RPMI7951 (cell line): Measurements from ENCODE around the gene MATN1. TPM values are rescaled to one million over a fixed set of nuclear protein-coding genes. Genes with fewer than 3 reads are reported as not detected.

ENCODE experiments used
- DNase-seq: peaks from one replicate; pipeline ENCODE4 v3.0.0-alpha.2; 2012; ENCODE audit warnings: low read depth
- total RNA-seq: library from RNA; depleted of rRNA; stranded (reverse); fragments of >200 nt; shearing (Covaris generic); gene quantifications from 2 replicates; pipeline ENCODE4 v1.2.3, GENCODE V29; 2014

MATN1 gene
- total RNA-seq, 1 experiment from 2014 or later: 0.48 TPM

DNA sequence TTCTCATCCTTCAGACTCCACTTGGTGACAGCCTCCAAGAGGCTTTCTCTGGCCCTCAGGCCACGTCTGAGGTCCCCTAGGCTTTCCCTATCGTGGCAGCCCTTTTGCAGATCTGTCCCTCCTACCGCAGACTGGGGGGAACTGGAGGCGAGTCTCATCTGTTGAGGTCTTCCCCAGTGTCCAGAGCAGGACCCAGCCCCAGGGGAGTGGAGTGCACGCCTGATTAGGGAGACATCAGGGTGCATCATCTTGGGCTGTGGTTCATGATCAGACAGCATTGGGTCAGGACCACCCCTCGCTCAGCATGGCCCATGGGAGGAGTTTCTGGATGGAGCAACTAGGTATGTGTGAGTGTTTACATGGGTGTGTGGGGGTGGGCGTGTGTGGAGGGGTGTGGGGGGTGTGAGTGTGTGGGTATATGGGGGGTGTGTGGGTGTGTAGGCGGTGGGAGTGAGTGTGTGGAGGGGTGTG lies 8.5 kb upstream of the MATN1 start:
- DNase-seq: no peak

- DNase-seq: no peak
Observed at GRCh38 chr1:30731109-30731805, 7.9 kb upstream of the MATN1 start.

DNA sequence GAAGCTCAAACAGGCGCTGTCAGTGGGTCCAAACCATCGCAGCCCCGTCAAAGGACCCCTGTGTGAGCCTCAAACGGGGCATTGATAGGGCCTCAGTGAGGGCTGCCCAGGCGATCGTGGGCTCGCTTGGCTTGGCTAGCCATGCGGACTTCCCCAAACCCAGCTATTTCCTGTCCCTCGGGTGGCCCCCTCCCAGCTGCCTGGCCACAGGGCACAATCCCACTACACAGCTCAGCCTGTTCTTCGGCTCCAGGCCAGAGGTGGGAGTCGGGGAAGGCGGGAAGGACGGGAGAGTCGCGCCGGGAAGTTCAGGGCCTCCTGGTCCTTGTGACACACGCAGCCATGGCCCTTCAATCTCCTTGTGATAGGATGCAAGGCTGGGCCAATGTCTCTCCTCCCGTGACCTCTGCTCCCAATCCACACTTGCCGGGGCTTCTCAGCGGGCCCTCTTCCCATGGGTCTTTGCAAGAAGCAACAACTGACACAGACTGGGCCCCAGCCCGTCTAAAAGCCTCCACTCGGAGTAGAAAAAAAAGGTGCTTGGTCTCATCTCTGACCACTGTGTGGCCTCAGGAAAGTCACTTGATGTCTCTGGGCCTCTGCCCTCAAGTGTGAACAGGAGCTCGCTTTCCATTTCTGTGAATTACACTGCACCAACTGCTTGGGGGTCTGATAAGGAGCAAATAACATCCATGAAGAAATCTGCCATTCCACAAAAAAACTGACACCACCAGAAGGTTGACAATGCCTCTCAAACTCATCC lies 7.1 kb upstream of the MATN1 start:
- no peak for DNase-seq

GRCh38 chr1:30729901-30730300 lies 6.5 kb upstream of the MATN1 start:
- DNase-seq: no peak

- DNase-seq: no peak
Observed at GRCh38 chr1:30728832-30729638, 5.7 kb upstream of the MATN1 start.

DNA sequence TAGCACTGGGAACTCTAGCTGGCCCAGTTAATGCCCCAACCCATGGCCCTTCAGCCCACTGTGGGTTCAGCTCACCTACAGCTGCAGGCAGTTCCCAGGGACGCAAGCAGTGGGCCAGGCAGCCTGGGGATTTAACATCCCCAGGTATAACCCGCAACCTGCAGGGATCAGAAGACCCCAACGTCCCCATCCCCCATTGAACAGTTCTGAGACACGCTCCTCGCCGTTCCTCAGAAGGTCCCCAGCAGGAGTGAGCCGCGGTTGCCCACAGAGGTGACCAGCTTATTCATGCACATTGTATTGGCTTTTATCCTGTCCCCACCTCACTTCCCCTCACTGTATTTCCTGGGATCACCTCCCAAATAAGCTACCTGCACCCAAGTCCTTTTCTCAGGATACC lies 5.0 kb upstream of the MATN1 start:
- no peak for DNase-seq

DNA sequence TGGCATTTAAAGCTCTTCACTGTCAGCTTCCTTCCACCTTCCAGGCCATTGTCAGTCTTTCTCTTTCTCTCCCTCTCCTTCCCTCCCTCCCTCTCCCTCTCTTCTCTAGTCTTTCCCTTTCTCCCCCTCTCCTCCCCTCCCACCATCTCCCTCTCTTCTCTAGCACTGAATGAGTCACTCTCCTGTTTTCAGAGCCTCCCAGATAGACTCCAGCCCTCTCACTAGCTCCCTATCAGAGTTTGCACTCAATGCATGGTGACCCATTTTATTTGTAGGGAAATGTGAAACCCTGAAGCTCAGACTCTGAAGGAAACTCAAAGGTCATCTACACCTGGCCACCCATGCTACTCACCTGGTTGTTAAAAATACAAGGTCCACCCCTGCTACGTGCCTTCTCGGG lies 4.4 kb upstream of the MATN1 start:
- DNase-seq: peak; percentile 80

DNA sequence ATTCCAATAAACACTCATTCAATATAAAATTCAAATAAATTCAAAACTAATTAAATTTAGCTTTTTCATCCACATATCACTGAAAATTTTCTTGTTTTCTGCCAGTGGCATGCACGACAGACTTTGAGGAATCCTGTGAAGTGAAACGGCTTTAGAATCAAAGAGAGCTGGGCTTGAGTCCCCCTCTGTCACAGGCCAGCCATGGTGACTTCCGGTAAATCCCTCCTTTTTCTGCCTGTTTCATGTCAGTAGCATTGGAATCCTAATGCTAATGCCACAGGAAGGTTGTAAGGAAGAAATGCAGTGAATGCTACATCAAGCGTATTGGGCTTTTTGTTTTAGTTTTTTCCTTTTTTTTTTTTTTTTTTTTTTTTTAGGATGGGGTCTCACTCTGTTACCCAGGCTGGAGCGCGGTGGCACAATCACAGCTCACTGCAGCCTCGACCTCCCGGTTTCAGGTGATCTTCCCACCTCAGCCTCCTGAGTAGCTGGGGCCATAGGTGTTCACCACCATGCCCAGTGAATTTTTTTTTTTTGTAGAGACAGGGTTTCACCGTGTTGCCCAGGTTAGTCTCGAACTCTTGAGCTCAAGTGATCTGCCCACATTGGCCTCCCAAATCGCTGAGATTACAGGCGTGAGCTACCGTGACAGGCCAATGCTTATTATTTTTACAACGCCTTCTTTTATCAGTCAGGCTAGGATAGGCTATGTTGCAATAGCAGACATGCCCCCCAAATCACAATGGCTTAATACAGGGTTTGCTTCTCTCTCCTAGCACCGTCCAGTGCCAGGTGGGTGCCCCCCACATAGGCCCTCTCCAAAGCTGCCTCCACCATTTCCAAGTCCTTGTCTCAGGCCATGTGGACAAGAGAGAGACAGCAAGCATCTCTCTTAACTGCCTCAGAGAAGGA lies 3.6 kb upstream of the MATN1 start:
- no peak for DNase-seq

GRCh38 chr1:30726236-30726635 lies 2.9 kb upstream of the MATN1 start:
- no peak for DNase-seq

- no peak for DNase-seq
Observed at GRCh38 chr1:30725450-30726095, 2.2 kb upstream of the MATN1 start.

- DNase-seq: no peak
Observed at GRCh38 chr1:30724655-30725421, 1.5 kb upstream of the MATN1 start.

- DNase-seq: no peak
Observed at GRCh38 chr1:30724175-30724574, 790 bp upstream of the MATN1 start.

DNA sequence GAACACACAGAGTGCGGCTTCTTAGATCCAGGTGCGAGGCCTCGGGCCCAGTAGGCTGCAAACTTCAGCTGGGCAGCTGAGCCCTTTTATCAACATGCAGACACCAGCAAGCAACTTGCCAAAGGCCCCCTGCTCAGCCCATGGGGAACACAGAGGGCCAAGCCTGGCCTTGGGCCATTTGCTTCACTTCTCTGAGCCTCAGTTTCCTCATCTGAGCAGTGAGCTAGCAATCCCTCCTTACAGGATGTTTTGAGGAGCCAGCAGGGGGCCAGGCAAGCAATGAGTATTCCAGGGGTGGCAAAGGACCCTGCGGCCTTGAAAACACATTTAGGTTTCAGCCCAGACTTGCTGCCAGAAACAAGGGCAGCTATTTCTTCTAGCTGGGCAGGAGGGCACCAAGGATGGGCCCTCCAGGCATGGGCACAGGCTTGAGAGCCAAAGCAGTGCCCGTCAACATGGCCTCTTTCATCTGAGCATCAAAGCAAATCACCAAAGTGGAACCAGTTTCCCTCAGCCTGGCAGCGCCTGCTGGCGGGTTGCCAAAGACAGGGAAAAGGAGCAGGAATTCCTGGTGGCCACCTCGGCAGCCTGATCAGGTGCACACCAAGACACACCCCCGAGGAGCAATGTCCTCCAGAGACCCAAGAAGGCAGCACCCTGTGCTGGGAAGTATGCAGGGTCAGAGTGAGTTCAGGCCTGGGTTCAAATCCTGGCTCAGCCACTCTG lies 1.4 kb downstream of the MATN1 start:
- no peak for DNase-seq

- DNase-seq: no peak
Observed at GRCh38 chr1:30721341-30721793, 2.0 kb downstream of the MATN1 start.

GRCh38 chr1:30720271-30721223 lies 2.8 kb downstream of the MATN1 start:
- DNase-seq: no peak

DNA sequence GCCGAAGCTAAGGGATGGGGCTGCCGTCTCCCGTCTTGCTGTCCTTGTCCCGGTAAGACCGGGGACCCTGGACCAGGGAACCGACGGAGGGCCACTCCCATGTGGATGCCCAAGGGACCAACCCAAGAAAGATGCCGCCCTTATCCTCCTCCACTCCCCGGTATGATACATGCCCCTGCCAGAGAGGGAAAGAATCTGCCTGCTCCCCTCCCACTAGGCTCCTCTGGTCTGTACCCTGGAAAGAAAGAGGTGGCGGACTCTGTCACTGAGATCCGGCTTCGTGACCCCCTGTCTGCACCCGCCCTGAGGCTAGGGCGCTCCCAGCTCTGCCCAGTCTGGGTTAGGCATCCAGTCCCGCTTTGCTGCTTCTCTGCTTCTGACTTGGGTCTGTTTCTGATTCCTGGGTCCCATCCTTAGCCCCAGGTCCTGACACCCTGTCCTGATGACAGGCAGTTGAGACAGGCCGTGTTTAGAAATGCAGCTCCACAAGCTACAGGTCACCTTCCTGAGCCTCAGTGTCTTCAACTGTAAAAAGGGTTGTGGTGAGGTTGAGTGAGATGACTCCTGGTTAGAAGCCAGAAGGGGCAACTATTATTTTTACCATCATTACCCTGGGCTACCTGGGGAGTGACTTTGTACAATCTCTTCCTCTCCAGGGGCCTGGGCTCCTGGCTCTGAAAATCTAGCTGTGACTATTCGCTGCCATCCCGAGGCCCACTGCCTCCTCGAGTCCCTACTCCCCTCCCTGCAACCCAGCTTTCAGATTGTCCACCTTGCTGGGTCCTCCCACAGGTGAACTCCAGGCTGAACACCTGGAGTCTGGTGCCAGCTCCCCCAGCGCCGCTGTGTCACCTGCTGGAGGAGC lies 3.7 kb downstream of the MATN1 start:
- DNase-seq: peak; percentile 79
